HG02571 (cell line): ENCODE results near the gene CD226.
"Not testable (repeated sequence)": the region's sequence is repeated elsewhere in the genome, so short reads cannot be mapped to it uniquely, and the experiment has no call there.

ENCODE experiments used
- ATAC-seq: cut with Tn5 transposase; IDR thresholded peaks from one replicate; pipeline ENCODE4 v1.9.1; 2021; ENCODE audit warnings: mild to moderate bottlenecking, moderate library complexity; ENCODE audit not compliant: unreplicated experiment

Gene CD226

DNA sequence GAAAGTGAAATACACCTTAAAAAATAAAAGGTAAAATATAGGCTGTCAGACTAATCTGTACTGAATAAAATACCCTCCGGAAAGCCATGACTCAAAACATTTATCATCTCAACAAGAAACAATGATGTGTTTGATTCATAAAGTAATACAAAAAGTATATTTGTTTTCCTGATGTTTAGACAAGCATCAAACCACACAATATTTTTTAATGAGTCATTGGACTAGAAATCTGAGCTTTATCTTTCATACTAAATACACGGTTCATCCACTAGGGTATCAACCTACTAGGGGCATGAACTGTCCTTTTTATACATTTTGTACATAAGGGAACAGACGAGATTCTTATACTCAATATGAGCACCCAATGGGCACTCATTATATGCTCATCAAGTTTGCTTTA lies 31.3 kb downstream of the CD226 start:
- no peak for ATAC-seq

DNA sequence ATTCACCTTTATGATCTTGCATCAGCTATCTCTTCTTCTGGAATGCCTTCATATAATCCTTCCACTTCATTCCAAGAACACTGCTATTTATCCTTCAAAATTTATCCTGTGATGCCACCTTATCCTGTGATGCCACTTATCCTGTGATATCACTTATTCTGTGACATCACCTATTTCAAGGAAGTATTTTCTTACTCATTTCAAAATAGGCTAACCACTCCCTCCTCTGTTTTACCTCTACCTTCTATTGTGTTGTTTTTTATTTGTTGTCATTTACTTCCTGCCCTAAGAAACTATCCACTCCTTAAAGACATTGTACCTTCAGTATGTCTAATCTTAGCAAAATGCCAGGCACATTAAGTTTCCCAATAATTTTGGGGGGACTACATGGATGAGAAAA lies 38.8 kb downstream of the CD226 start:
- no peak for ATAC-seq

GRCh38 chr18:69906765-69907164 lies 40.9 kb downstream of the CD226 start:
- no peak for ATAC-seq

DNA sequence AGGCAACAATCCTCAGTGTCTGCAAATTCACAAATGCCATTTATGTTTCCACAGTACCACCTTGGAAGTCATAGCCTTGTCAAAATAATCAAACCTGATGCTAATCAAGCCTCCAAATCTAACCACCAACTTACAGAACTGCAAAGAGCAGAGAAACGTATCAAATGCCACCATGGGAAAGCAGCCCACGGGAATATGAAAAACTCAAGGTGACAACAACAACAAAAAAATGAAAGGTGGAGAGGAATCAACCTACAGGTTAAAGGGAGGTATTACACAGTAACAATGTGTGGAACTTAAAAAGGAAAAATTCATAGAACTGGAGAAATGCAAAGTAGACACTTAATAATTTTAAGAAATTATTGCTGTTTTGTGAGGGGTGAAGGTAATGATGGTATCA lies 46.7 kb downstream of the CD226 start:
- no peak for ATAC-seq

- not testable (repeated sequence) for ATAC-seq
Measured at GRCh38 chr18:69899154-69899923, 48.3 kb downstream of the CD226 start.

GRCh38 chr18:69898241-69898861 lies 49.3 kb downstream of the CD226 start:
- peak; percentile 35 for ATAC-seq

GRCh38 chr18:69897397-69898108 lies 50.1 kb downstream of the CD226 start:
- peak; percentile 38 for ATAC-seq

GRCh38 chr18:69895066-69896047 lies 52.3 kb downstream of the CD226 start:
- no peak for ATAC-seq

DNA sequence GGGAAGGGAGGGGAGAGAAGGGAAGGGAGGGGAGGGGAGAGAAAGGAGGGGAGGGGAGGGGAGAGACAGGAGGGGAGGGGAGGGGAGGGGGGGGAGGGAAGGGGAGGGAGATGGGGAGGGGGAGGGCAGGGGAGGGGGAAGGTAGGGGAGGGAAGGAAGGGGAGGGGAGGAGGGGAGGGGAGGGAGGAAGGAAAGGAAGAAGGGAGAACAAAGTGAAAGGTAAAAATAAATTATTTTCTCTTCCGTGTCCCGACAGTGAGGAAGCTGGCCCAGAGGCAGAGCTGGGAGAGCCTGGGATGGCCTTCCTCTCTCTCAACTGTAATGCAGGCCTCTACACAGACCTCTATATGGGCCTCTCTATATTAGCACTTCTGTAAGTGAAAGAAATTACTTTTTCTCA lies 53.2 kb downstream of the CD226 start:
- no peak for ATAC-seq

GRCh38 chr18:69890558-69890957 lies 57.1 kb downstream of the CD226 start:
- no peak for ATAC-seq

DNA sequence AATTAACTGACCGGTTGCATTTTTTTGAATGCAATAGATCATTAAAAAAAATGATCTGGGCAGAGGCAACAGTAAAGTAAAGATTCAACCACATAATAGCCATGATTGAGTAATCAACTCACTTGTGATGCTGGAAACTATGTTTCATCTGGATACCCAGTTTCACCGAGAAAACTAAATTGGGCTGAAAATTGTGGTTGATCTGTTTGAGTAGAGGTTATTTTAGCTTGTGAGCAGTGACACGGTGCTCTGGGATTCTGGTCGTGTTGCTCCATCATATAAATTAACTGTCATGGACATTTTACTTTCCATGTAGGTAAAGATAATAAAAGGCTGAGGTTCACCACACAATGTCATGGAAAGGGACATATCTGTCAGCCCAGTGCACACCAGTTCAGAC lies 58.7 kb downstream of the CD226 start:
- ATAC-seq = no peak

- ATAC-seq = no peak
Measured at GRCh38 chr18:69887256-69887655, 60.4 kb downstream of the CD226 start.

GRCh38 chr18:69885841-69886531 lies 61.7 kb downstream of the CD226 start:
- peak; percentile 79 for ATAC-seq

GRCh38 chr18:69885355-69885754 lies 62.3 kb downstream of the CD226 start:
- no peak for ATAC-seq

- no peak for ATAC-seq
Measured at GRCh38 chr18:69883781-69884180, 63.9 kb downstream of the CD226 start.

DNA sequence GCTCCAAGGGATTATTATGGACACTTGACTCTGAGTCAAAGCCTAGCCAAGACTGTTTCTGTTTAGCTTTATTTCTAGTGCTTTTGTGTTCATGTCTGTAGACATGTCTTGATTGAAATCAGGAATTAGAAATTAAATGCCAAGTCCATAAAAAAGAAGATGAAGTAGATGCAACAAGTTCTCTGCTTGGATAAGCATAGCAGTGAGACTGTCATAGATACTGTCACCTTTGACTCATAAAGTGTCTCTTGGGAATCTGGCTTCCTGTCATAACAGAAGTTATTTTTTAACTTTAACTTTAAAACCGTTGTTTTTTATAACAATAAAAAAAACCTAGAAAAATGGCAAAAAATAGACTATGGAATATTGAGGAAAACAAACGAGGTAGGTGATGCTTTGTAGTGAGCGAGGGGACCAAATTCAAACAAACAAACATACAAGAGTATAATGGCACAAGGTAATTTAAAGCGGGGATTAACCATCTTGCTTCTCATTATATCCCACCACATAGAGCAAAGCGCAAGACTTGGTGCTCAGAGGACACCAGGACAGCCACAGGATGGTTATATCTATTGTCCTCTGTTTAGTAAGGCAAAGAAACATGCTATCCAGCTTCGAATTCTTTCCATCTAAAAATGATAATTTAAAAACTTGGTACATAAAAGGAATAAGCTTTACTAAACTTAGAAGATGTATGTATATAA lies 64.6 kb downstream of the CD226 start:
- peak; percentile 24 for ATAC-seq

DNA sequence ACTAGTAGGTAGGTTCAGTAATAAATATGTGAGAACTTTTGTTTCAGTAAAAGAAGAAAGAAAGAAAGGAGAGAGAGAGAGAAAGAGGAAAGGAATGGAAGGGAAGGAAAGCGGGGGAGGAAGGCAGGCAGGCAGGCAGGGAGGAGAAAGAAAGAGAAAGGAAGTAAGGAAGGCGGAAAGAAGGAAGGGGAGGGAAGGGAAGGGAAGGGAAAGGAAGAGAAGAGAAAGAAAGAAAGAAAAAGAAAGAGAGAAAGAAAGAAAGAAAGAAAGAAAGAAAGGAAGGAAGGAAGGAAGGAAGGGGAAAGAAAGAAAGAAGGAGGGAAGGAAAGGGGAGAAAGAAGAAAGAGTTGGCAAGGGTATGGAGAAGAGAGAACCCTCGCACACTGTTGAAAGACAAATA lies 67.6 kb downstream of the CD226 start:
- ATAC-seq = no peak

GRCh38 chr18:69879051-69879450 lies 68.6 kb downstream of the CD226 start:
- ATAC-seq = not testable (repeated sequence)

GRCh38 chr18:69878213-69878933 lies 69.3 kb downstream of the CD226 start:
- ATAC-seq = no peak
